GM21367 (cell line): ENCODE data around the gene FAM9A.
"Not testable (repeated sequence)": the region's sequence is repeated elsewhere in the genome, so short reads cannot be mapped to it uniquely, and the experiment has no call there.

Experiments used
- ATAC-seq: cut with Tn5 transposase; IDR thresholded peaks from one replicate; pipeline ENCODE4 v1.9.1; 2021; ENCODE audit not compliant: unreplicated experiment

FAM9A gene

DNA sequence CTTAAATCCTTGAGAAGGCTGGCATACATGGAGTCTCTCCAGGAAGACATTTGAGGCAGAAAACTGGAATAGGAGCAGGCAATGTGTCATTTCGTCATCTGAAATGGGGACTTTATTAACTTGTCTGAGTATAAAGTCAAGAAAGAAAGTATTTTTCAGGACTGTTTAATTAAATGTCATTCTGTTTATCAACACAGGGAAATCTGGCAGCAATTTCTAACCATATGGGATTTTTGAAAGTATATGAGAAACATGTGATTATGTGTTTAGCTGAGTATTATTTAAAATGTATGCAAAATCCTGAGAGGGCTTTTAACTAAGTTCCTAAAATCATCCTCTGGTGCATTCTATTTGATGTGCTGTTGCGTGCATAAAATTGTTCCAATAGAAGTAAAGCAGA lies 3.9 kb upstream of the FAM9A start:
- no peak for ATAC-seq

DNA sequence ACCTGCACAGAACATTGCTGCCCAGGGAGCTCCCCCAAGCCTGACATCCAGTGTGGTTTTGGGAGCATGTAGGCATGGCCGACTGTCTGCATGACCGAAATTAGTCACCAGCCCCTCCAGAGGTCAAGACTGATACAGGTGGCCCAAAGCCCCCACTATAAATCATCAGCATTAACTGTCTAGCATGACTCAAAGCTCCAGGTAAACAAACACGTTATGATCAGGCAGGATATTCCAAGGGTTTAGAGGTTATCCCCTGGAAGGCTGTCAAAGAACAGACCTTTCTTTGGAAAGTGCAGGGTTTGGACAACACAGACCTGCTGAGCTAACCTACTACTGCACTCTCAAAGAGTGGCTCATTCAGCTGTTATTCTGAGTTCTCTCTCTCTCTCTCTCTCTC lies 2.1 kb upstream of the FAM9A start:
- no peak for ATAC-seq

DNA sequence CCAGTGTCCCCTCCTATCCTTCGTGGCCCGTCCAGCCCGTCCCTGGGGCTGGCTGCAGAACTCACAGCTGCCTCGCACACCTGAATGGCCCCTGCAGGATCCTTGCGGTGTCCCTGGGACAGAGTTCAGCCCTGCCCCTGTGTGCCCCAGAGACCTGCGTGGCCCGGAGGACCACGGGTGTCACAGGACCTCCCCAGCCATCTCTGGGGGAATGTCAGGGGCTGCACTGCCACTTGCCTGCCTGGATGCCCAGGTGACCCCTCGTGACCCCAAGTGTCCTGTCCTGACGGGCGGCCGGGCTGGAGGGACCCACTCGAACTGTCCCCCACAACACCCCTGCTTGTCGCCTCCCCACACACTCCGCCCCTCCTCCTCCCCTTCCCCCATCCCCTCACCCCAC lies 832 bp downstream of the FAM9A start:
- not testable (repeated sequence) for ATAC-seq

DNA sequence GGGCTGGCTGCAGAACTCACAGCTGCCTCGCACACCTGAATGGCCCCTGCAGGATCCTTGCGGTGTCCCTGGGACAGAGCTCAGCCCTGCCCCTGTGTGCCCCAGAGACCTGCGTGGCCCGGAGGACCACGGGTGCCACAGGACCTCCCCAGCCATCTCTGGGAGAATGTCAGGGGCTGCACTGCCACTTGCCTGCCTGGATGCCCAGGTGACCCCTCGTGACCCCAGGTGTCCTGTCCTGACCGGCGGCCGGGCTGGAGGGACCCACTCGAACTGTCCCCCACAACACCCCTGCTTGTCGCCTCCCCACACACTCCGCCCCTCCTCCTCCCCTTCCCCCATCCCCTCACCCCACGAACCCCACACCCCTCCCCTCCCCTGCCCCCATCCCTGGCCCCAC lies 1.9 kb downstream of the FAM9A start:
- not testable (repeated sequence) for ATAC-seq

DNA sequence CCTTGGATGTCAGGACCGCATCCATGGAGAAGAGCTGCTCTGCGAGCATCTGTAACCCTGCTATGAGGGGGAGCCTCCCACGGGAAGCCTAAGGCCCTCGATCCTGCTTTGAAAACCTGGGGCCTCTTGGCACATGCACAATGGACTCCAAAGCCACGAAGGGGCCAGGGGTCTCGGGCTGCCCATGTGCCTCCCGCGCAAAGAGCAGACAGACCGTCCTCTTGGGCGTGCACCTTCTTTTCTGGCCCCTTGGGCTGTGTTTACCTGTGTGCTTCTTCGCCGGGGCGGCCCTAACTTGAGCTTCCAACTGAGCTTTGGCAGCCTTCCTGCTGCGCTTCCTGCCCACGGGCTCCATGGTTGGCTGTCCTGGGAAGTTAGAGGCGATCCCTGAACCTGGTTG lies 2.5 kb downstream of the FAM9A start:
- not testable (repeated sequence) for ATAC-seq

DNA sequence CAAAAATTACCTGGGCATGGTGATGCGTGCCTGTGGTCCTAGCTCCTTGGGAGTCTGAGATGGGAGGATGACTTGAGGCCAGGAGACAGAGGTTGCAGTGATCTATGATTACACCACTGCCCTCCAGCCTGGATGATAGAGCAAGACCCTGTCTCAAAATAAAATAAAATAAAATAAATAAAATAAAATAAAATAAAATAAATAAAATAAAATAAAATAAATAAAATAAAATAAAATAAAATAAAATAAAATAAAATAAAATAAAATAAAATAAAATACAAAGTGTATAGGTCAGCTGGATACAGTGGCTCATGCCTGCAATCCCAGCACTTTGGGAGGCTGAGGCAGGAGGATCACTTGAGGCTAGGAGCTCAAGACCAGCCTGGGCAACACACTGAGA lies 14.1 kb downstream of the FAM9A start:
- ATAC-seq: not testable (repeated sequence)

DNA sequence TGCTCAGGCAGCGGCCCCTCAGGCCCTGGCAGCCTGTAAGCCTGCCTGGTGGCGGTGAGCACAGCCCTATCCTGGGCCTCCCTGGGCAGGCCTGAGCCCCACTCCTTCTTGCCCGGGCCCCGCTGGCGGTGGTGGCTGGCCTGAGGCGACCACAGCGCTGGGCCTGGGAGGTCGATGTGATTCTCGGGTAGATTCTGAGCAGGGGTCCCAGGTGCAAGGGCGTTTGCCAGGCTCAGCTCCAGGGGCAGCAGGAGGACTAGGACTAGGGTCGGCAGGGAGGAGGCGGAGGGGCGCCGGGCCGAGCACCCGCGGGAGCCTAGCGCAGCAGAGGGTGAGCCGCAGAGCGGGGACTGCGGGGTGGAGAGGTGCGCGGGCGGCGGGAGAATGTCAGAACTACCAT lies 17.0 kb downstream of the FAM9A start:
- no peak for ATAC-seq

DNA sequence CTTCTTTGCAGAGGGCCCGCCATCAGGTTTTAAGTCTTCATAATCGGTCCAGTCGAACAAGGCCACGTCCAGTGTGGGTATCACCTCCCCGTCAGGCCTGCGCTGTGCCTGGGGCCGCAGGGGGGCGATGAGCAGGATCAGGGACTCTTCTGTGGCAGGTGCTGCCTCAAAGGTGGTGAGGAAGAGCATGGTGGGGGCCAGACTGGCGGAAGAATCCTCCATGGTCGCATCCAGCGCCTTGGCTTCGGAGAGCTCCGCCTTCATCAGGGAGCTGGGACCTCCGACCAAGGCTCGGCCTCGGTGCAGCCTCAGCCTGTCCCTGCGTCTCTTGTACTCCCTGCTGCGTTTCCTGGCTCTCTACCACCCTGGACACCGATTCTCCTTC lies 17.5 kb downstream of the FAM9A start:
- ATAC-seq: no peak

DNA sequence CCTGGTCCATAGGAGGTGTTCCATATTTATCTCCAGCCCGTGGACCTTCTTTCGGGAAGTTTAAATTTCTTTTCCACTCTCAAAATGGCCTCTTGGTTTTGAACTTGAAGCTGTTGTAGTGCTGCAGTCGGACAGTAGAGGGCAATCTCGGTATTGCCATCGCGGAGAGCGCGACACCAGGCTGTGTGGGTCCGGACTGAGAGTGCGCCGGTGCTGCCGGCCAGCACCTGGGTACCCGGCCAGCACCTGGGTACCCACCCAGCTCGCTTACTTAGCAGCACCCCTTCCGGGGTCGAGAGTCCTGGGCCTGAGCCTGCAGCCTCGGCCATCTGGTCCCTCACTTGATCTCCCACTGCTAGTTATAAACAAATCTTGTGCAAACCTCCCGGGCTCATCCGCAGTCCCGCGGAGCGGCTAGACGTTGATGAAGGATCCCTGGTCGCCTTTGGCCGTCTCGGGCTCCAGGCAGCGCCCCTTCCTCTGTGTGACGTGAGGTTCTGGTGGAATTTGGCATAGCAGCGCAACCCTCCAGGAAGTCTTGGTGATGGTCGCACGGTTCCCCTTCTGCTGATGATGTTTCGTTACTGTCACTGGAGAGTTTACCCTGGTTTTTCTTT lies 18.0 kb downstream of the FAM9A start:
- ATAC-seq: no peak

DNA sequence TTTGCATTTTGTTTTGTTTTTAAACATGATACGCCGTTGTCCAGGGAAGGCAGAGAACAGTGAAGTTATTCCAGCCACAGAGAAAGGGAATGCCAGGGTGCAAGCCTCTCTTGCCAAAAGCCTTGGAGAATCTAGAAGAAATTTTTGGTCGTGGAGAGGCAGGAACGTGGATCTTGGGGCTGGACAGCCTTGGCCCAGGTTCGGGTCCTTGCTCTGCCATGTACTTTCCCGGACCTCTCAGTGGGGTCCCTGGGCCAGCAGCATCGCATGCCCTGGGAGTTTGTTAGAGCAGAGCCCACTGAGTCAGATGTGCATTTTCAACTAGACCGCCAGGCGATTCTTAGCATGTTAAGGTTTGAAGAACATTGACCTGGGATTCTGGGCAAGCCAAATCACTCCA lies 18.6 kb downstream of the FAM9A start:
- ATAC-seq: no peak

DNA sequence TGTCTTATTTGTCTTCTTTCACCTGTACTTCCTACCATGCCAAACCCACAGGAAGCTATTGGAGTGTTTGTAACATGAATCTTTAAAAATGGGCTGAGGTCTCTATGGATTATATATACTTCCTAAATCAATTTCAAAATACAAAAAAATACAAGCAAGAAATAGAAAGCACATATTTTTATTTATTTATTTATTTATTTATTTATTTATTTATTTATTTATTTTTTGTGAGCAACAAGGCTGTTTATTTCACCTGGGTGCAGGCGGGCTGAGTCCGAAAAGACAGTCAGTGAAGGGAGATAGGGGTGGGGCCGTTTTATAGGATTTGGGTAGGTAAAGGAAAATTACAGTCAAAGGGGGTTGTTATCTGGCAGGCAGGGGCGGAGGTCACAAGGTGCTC lies 19.3 kb downstream of the FAM9A start:
- ATAC-seq: not testable (repeated sequence)

DNA sequence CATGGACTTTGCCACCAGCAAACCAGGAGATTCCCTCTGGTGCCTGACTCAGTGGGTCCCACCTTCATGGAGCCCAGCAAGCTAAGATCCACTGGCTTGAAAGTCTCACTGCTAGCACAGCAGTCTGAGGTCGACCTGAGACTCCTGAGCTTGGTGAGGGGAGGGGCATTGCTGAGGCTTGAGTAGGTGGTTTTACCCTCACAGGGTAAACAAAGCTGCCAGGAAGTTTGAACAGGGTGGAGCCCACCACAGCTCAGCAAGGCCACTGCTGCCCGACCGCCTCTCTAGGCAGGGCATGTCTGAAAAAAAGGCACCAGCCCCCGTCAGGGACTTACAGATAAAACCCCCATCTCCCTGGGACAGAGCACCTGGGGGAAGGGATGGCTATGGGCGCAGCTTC lies 28.1 kb downstream of the FAM9A start:
- ATAC-seq: no peak

DNA sequence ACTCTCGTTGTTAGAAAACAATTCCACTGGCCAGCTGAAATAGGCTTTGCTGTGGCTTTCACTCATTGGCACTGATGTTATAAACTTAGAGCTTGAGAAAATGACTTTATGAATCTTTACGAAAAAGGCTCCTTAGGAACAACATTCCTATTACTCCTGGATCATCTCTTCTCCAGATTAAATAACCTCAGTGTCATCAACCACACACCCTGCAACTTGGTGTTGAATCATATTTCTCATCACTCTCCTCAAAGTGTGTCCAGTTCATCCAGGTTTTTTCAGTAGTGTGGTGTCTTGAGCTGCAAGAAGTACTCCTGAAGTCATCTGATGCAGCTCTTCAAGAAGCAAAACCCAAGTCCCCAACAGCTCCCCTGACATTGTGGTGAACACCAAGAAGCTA lies 41.2 kb downstream of the FAM9A start:
- ATAC-seq: no peak

DNA sequence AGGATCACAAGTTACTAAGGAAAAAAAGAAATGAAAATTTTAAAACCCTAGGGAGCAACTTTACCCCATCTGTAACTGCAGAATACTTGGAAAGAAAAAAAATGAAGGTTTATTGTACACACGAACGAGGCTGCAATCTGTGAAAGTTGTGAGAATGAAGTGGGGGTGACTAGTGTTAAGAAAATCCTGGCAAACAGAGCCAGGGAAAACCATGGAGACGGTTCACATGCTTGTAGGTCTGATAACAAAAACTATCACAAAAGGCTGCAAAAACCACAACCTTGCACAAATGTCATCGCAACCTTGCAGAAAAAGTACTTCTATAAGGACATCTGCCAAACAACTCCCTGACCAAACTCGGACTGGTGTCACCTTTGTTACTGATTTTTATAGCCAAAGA lies 42.5 kb downstream of the FAM9A start:
- not testable (repeated sequence) for ATAC-seq

DNA sequence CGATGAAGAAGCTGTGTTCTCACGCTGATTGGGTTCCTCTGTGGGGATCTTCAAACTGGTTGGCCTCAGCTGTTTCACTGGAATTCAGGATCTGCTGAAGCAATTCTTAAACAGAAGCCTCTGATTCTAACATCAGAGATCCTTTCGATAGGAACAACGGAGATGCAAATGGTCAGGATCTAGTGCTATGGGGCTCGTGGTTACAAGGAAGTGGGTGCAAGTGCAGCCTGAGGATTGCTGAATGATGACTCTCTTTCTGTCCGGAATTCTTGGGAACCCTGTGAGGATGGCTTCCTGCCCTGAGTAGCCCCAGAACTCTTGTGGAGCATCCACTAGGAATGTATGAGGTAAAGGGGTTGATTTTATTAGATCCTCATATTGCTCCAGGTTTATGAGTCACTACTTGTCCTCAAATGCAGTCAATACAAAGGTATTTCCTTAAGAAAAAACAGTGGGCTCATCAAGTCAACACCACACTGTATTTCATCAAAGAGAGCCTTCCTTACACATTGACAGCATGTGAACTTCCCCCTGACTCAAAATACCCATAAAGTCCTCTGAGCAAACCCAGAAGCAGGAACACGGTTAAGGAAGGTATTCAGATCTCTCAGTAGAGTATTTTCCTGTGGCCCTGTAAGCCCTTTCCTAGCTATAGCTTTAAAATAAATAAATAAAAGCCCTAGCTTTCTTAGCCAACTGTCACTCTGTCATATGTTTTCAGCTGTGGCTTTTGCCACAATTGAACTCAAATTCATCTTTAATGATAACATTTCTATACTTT lies 43.4 kb downstream of the FAM9A start:
- ATAC-seq: not testable (repeated sequence)

DNA sequence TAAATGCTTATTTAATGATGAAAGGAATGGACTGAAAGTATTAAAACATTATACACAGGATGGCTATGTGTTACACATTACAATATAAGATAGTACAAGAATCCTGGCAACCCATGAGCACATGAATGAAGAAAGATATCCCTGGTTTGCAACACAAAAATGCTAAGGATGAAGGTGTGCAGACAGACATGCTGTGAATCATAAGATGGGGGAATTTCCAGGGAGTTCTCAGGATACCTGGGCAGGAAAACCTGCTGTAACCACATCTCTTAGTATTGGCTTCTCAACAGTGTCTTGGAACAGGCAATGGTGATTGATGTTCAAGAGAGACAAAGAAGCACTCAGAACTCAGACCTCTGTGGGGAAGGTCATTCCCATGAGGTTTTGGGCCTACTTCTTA lies 45.4 kb downstream of the FAM9A start:
- no peak for ATAC-seq

DNA sequence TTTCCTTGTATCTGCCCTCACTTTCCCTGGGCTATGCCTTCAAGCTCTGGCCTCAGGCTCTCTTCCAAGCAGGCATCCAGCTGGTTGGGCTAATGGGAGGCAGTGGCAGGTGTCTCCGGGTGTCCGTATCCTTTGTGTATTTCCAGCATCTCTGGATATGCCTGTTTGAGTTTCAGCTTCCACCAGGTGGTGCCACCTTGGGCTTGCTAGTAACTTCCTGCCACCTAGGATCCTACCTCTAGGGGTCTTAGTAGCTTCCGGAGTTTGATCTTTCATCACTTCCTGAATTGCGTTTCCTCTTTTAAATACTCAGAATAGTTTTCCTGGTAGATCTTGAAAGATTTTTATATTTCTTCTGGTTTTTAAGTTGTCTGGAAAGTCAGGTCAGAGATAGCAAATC lies 46.1 kb downstream of the FAM9A start:
- ATAC-seq: no peak

DNA sequence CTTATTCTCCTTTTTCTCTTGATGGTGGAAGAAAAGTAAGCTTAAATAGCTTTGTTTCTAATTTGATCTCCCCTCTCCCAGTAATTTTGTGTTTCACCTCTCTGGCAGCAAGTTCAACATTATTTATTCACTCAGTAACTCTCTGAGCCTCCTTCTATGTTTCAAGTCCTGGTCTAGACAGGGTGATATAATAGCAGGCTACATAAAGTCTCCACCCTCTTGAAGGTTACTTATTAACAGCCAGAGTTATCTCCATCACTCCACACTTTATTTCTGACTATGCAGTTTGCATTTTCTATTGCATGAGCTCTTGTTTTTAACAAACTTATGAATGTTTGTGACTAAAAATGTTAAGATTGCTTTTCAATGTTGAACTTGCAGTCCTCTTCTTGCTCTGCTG lies 51.5 kb downstream of the FAM9A start:
- ATAC-seq: no peak

DNA sequence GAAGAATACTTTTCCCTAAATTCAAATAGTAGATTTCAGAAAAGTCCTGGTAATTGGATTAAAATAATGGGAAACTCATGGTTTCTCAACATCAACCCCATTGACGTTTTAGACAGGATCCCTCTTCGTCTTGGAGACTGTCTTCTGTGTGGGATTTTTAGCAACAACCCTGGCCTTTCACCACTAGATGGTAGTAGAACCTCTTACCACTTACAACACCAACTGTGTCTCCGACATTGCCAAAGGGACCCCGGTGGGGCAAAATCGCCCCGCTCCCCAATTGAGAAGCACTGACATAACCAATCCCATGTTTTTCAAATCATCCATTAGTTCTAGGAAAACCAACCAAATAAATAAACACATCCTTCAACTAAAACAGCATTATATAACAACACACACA lies 52.3 kb downstream of the FAM9A start:
- ATAC-seq: no peak

DNA sequence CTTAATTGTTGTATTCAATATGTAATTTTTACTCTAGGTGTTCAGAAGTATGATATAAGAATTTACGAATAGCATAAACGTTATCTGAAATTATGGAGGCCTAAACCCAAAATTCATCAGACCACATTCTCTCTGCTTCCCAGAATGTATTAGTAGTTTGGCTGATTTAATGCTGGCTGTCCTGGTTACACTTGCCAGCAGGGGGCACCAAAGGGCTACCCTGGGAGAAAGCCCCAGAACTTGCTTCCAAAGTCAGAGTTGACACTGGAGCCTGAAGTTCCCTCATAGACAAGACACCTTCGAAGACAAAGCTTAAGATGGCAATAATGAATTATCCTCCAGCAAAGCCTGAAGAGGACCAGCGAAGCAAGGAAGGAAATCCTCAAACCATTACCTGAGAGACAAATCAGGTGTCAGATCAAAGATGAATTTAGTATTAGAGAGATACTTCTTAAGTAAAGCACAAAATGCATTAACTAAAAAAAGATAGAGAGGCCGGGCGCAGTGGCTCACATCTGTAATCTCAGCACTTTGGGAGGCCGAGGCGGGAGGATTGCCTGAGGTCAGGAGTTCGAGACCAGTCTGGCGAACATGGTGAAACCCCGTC lies 58.0 kb downstream of the FAM9A start:
- no peak for ATAC-seq

DNA sequence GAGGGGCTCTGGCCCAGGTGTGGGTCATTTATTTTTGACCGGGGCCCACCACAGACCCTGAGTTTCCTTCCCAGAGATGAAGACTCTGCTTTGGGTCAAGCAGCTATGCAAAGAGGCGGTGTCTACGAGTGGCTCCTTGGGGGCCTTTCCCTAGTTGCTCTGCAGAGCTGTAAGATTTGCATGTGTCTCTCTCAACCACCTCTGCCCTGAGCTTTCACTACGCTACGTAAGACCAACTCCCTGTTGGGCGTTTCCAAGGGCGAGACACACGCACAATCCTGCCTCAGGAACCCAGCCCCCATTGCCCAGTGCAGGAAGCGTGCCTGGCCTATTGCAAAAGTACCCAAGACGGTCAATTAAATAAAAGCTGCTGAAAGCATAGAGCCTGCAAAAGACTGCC lies 59.2 kb downstream of the FAM9A start:
- no peak for ATAC-seq
